Activated CD4-positive, alpha-beta T cell treated with anti-CD3 and anti-CD28 coated beads for 4 hours (primary cell): ENCODE data around the gene RPS6KA4.
A peak's percentile ranks its signal among the peaks of the same experiment; 100 is the strongest.

Experiments
- DNase-seq, 2 donors: peaks; one replicate each; pipeline ENCODE4 v3.0.0-alpha.2; 2020

RPS6KA4 gene

GRCh38 chr11:64349404-64349803 is 9.6 kb upstream of the RPS6KA4 start:
- DNase-seq: no peak

GRCh38 chr11:64351136-64351631 is 7.8 kb upstream of the RPS6KA4 start:
- DNase-seq: no peak

GRCh38 chr11:64352099-64352994 is 6.6 kb upstream of the RPS6KA4 start:
- DNase-seq: no peak

- DNase-seq: no peak
These were observed 5.8 kb upstream of the RPS6KA4 start for GRCh38 chr11:64352995-64353714.

- no peak for DNase-seq
These were observed 5.1 kb upstream of the RPS6KA4 start for GRCh38 chr11:64353715-64354506.

DNA sequence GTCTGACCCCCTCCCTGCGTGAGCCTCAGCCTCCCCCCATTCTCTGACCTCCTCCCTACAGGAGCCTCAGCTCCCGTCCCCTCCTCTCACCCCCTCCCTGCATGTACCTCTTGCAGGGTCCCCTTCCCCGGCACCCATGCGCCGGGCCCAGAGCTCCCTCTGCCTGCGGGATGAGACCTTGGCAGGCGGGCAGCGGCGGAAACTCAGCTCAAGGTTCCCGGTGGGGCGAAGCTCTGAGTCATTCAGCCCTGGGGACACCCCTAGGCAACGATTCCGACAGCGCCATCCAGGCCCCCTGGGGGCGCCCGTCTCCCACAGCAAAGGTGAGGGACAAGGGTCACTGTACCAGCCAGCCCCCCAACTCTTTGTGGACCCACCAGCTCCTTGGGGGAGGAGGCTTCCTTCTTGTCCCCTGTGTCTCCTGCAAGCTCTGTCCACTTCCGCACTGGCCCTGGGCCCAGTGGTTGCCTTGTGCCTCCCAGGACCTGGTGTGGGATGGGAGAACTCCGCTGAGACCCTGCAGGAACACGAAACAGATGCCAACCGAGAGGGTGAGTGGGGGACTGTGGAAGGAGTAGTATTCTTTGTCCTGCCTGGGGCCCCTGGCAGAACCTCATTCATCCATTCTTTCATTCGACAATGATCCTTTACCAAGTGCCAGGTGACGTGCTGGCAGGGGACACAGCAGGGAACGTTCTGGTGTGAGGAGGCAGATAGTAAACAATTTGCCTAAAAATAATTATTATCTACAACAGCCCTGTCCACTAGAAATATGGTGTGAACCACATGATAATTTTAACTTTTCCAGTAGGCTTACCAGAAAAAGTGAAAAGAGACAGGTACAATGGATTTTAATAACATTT is 3.7 kb upstream of the RPS6KA4 start:
- DNase-seq: peak; percentile 25 to 37

DNA sequence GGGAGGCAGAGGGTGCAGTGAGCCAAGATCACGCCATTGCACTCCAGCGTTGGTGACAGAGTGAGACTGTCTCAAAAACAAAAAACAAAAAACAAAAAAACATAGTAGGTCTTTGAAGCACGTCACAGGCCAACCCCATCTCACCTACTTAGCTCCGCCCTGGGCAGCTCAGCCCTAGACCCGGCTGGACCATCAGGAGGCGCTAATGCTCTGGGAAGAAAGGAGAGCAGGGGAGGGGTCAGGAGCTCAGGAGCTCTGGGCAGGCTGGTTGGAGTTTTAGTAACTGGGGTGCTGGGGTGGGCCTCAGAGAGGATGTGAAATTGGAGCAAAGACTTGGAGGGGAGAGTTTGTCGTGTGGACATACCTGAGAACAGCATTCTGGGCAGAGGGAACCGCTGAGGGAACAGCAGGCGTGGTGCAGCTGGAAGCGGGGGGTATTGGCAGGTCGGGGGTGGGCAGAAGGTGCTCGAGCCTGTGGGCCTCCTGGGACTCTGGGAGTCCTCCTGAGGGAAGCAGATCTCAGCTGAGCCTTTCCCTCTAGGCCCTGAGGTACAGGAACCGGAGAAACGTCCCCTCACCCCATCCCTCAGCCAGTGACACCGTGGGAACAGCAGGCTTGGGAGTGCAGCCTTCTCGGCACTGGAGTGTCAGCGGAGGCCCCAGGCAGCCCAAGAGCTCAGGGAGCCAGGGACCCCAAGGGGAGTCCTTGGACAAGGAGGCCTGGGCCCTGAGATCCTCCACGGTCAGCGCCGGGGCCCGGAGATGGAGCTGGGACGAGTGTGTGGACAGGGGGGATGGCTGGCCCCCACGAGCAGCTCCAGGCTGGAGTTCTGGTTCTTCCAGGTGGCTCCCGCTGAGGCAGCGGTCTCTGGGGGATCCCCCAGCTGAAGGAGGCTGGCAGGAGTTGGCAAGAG is 2.2 kb upstream of the RPS6KA4 start:
- DNase-seq: no peak

GRCh38 chr11:64357446-64357845 is 1.5 kb upstream of the RPS6KA4 start:
- DNase-seq: no peak

DNA sequence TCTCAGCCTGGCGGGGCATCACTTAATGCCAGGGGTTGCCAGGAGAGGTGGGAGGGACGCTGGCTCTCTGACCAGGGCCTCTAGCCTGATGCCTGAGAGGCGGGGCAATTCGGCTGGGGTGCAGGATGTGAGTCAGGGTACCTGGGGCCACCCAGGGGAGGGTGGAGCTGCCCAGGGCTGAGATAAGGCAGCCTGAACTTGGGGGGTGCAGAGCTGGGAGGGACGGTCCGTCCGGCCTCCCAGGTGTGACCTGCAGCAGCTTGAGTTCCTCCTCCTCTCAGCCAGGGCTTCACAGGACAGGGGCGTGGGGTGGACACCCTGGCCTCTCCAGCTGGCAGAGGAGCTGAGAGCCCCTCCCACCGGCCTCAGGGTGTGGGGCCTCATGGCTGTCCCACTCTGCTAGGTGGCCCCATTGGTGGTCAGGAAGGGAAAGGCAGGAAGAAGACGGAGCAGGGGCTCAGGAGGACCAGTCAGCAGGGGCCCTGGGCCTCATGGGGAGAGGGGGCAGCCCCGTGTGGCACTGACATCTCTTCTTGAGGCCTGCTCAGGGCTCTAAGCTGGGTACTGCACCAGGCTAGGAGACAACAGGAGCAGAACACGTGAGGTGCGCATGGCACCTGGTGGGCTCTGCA is 942 bp upstream of the RPS6KA4 start:
- peak; percentile 33 to 54 for DNase-seq

DNA sequence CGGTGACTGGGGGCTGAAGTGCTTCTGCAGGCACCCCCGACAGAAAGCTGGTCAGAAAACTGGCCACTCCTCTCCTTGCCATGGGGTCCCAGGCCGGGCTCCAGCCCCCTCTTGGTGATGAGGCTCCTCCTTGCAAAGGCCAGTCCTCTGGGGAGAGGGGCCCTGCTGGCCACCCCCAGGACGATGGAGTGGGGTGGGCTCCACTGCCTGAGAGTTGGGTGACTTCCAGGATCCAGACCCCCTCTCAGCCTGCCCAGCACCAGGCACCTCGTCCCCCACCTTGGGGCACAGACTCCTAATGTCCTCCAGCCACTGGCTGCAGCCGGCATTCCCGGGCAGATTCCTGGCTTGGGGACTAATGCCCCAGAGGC is 441 bp upstream of the RPS6KA4 start:
- no peak for DNase-seq

- DNase-seq: peak in 1 of 2 donors; percentile 26
These were observed 917 bp downstream of the RPS6KA4 start for GRCh38 chr11:64359712-64360445.

GRCh38 chr11:64360448-64360921 is 1.5 kb downstream of the RPS6KA4 start:
- DNase-seq: no peak

- no peak for DNase-seq
These were observed 2.7 kb downstream of the RPS6KA4 start for GRCh38 chr11:64361659-64362058.

GRCh38 chr11:64362339-64362738 is 3.4 kb downstream of the RPS6KA4 start:
- no peak for DNase-seq

DNA sequence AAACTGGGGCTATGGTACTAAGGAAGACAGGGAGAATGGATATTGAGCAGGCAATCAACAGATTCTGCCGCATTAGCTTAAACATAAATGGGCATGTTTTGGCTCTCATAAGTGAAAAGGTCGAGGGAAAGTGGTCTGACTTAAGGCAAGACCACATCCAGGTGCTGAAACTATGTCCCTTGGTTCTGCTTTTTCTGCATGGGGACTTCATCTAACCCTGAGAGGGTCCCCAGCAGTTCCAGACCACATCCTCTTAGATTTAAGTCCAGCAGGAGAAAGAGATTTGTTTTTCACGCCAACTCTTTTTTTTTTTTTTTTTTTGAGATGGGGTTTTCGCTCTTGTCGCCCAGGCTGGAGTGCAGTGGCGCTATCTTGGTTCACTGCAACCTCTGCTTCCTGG is 5.5 kb downstream of the RPS6KA4 start:
- DNase-seq: no peak

DNA sequence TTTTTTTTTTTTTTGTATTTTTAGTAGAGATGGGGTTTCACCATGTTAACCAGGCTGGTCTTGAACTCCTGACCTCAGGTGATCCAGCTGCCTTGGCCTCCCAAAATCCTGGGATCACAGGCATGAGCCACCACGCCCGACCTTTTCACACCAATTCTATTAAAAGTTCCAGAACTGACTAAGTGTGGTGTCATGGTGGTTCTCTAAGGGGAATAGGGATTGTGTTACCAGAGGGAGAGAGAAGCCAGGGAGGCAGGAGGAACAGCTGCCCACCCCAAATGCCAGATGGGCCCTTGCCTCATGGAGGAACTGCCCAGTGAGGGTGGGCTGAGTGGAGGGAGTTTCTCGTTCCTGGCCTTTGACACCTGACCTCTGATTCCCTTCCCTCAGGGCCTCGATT is 5.9 kb downstream of the RPS6KA4 start:
- no peak for DNase-seq

DNA sequence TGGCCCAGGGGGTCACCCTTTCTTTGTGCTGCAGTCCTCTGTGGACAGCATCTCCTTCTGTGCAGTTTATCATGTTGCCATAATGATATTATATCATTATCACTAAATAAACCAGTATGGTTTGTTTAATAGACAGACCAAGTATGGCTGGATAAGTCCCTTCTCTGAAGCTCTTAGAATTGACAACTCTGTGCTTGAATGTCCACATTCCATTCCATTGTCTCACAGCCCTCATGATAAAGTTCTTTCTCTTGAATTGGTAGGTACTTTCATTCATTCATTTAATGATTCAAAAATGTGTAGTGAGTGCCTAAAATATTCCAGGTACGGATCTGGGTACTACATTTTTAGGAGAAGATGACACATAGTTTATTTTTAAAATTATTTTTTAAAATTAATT is 7.8 kb downstream of the RPS6KA4 start:
- DNase-seq: no peak

- no peak for DNase-seq
These were observed 9.1 kb downstream of the RPS6KA4 start for GRCh38 chr11:64367931-64368672.

DNA sequence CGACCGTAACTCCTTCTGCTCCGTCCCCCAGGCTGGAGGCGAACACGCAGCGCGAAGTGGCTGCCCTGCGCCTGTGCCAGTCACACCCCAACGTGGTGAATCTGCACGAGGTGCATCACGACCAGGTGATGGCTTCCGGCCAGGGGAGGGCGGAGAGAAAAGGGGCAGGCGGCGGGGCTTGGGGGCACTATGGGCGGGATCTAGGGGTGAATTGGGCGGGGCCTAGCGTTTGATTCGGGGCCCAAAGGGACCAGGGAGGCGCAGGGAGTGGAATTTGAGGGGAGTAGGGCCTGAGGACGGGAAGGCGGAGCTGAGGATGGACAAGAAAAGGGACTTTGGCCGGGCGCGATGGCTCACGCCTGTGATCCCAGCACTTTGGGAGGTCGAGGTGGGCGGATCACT is 9.7 kb downstream of the RPS6KA4 start:
- no peak for DNase-seq
